Dermis blood vessel endothelial cell (primary cell): Measurements from ENCODE around the gene RGPD8. TPM values are rescaled to one million over a fixed set of nuclear protein-coding genes. Genes with fewer than 3 reads are reported as not detected.
A peak's percentile ranks its signal among the peaks of the same experiment; 100 is the strongest.
"Not testable (repeated sequence)": the region's sequence is repeated elsewhere in the genome, so short reads cannot be mapped to it uniquely, and the experiment has no call there.

Experiments used
- DNase-seq: peaks from one replicate; pipeline ENCODE4 v3.0.0; 2010
- total RNA-seq: library from RNA; depleted of rRNA; stranded (reverse); fragments of >200 nt; gene quantifications from 2 replicates; pipeline ENCODE4 v1.2.3, GENCODE V29; 2014

Gene RGPD8
- total RNA-seq, 1 donor from 2014 or later, result 16.2 TPM

- DNase-seq, result not testable (repeated sequence)
Observed at GRCh38 chr2:112434890-112435715, 1.7 kb upstream of the RGPD8 start.

GRCh38 chr2:112433932-112434730 lies 686 bp upstream of the RGPD8 start:
- no peak for DNase-seq

- DNase-seq, result peak; percentile 33
Observed at GRCh38 chr2:112432735-112433479, 538 bp downstream of the RGPD8 start.

- DNase-seq, result not testable (repeated sequence)
Observed at GRCh38 chr2:112432390-112432734, 1.1 kb downstream of the RGPD8 start.

GRCh38 chr2:112431587-112432295 lies 1.7 kb downstream of the RGPD8 start:
- DNase-seq, result peak; percentile 23

GRCh38 chr2:112424553-112424952 lies 8.9 kb downstream of the RGPD8 start:
- DNase-seq, result not testable (repeated sequence)

- not testable (repeated sequence) for DNase-seq
Observed at GRCh38 chr2:112416860-112417259, 16.6 kb downstream of the RGPD8 start.

GRCh38 chr2:112360055-112360454 lies 73.4 kb downstream of the RGPD8 start:
- DNase-seq, result not testable (repeated sequence)

- not testable (repeated sequence) for DNase-seq
Observed at GRCh38 chr2:112354335-112354734, 79.1 kb downstream of the RGPD8 start.

- not testable (repeated sequence) for DNase-seq
Observed at GRCh38 chr2:112352809-112353603, 80.4 kb downstream of the RGPD8 start.

GRCh38 chr2:112352292-112352691 lies 81.2 kb downstream of the RGPD8 start:
- DNase-seq, result not testable (repeated sequence)

GRCh38 chr2:112345030-112346027 lies 88.1 kb downstream of the RGPD8 start:
- no peak for DNase-seq

- no peak for DNase-seq
Observed at GRCh38 chr2:112343827-112344585, 89.4 kb downstream of the RGPD8 start.

GRCh38 chr2:112342067-112342550 lies 91.3 kb downstream of the RGPD8 start:
- DNase-seq, result no peak

GRCh38 chr2:112340475-112341267 lies 92.8 kb downstream of the RGPD8 start:
- no peak for DNase-seq

- DNase-seq, result no peak
Observed at GRCh38 chr2:112339986-112340385, 93.5 kb downstream of the RGPD8 start.

GRCh38 chr2:112335600-112335999 lies 97.8 kb downstream of the RGPD8 start:
- no peak for DNase-seq

GRCh38 chr2:112332123-112332696 lies 101.2 kb downstream of the RGPD8 start:
- DNase-seq, result no peak
